H1 (cell line): Measurements from ENCODE around the gene PA2G4. TPM values are rescaled to one million over a fixed set of nuclear protein-coding genes. Genes with fewer than 3 reads are reported as not detected.

Experiments
- CTCF ChIA-PET: fragments of 300-600 bp; sonication (Branson Sonifier 250); formaldehyde crosslinking; loops from one replicate; lab custom pipeline; 2021; ENCODE audit not compliant: partially characterized antibody; lab: Charles Lee
- POLR2A ChIA-PET: fragments of 300-600 bp; sonication (Branson Sonifier 250); formaldehyde crosslinking; loops from one replicate; lab custom pipeline; 2021; ENCODE audit warnings: inconsistent platforms; ENCODE audit not compliant: partially characterized antibody; lab: Charles Lee
- DNase-seq, 2 experiments: peaks; one replicate each; pipeline versions ENCODE4 v3.0.0 to v3.0.0-alpha.2; 2010 to 2022; ENCODE audit warnings: low spot score in 2 of 2, low read depth in 1 of 2, mixed read lengths in 1 of 2
- FAIRE-seq: peaks from 2 replicates; lab custom pipeline; 2011; peaks lifted over from hg19 to GRCh38; lab: Jason Lieb, UNC
- H2AFZ ChIP-seq: 2 replicates; pipeline ENCODE4 v1.8.1; 2012; ENCODE audit warnings: low read length, inconsistent platforms
- H2AK5ac ChIP-seq: 2 replicates; pipeline ENCODE4 v1.6.1; 2013; ENCODE audit warnings: low read depth, low read length
- H2BK120ac ChIP-seq: replicated peaks from 2 replicates; pipeline ENCODE3; 2013; ENCODE audit warnings: low read depth, low read length, inconsistent platforms
- H2BK12ac ChIP-seq: 2 replicates; pipeline ENCODE4 v1.6.1; 2013; ENCODE audit warnings: low read depth, low read length
- H2BK15ac ChIP-seq: 2 replicates; pipeline ENCODE4 v1.6.1; 2013; ENCODE audit warnings: low read length
- H2BK20ac ChIP-seq: 2 replicates; pipeline ENCODE4 v1.6.1; 2013; ENCODE audit warnings: low read length
- H2BK5ac ChIP-seq: 2 replicates; pipeline ENCODE4 v1.6.1; 2013; ENCODE audit warnings: low read depth, low read length
- H3K14ac ChIP-seq: 2 replicates; pipeline ENCODE4 v1.6.1; 2013; ENCODE audit warnings: inconsistent platforms; ENCODE audit not compliant: insufficient read length
- H3K18ac ChIP-seq: 2 replicates; pipeline ENCODE4 v1.6.1; 2013; ENCODE audit warnings: low read length; ENCODE audit errors: extremely low read depth
- H3K23ac ChIP-seq: 2 replicates; pipeline ENCODE4 v1.6.1; 2013; ENCODE audit warnings: inconsistent platforms; ENCODE audit not compliant: insufficient read length
- H3K23me2 ChIP-seq: 2 replicates; pipeline ENCODE4 v1.6.1; 2013; ENCODE audit warnings: low read depth, low read length
- H3K27ac ChIP-seq: 2 replicates; pipeline ENCODE4 v1.6.1; 2011; ENCODE audit warnings: low read depth, low read length, inconsistent platforms
- H3K27me3 ChIP-seq, 4 experiments: replicated peaks in 1 of 4; 1 replicate in 1 of 4; 2 replicates in 3 of 4; pipeline versions ENCODE4 v1.6.1 to v1.8.1; 2011 to 2013; ENCODE audit warnings: low read length in 3 of 4, mild to moderate bottlenecking in 3 of 4, inconsistent platforms in 2 of 4, mixed read lengths in 2 of 4, moderate library complexity in 1 of 4; ENCODE audit not compliant: control insufficient read depth in 3 of 4, insufficient read depth in 3 of 4; ENCODE audit errors: extremely low read depth in 1 of 4
- H3K36me3 ChIP-seq, 4 experiments: 2 replicates each; pipeline versions ENCODE4 v1.6.1 to v1.8.1; 2011 to 2013; ENCODE audit warnings: mild to moderate bottlenecking in 4 of 4, low read length in 3 of 4, moderate library complexity in 2 of 4, control low read depth in 1 of 4, inconsistent platforms in 1 of 4; ENCODE audit not compliant: insufficient read depth in 4 of 4, control insufficient read depth in 2 of 4
- H3K4ac ChIP-seq: replicated peaks from 2 replicates; pipeline ENCODE3; 2013; ENCODE audit warnings: low read length, low read depth, mixed read lengths, inconsistent platforms; ENCODE audit not compliant: insufficient read length
- H3K4me1 ChIP-seq, 4 experiments: replicated peaks in 1 of 4; 1 replicate in 1 of 4; 2 replicates in 3 of 4; pipeline versions ENCODE4 v1.6.1 to v1.8.1; 2011 to 2013; ENCODE audit warnings: low read length in 3 of 4, inconsistent platforms in 2 of 4, mixed read lengths in 1 of 4; ENCODE audit not compliant: insufficient read depth in 4 of 4, control insufficient read depth in 3 of 4
- H3K4me2 ChIP-seq, 2 experiments: 2 replicates each; pipeline versions ENCODE4 v1.6.1 to v1.8.1; 2011 to 2013; ENCODE audit warnings: low read depth in 2 of 2, low read length in 2 of 2, control low read depth in 1 of 2, inconsistent platforms in 1 of 2, mild to moderate bottlenecking in 1 of 2; ENCODE audit not compliant: insufficient read depth in 1 of 2
- H3K4me3 ChIP-seq, 4 experiments: fragments of 200-600, 300-600 bp in 1 of 4; sonication (generic), shearing (Covaris generic), sonication (Bioruptor Twin) in 1 of 4; 2 replicates each; pipeline versions ENCODE4 v1.5.1 to v1.8.1; 2011 to 2016; ENCODE audit warnings: low read length in 4 of 4, low read depth in 3 of 4, control low read depth in 2 of 4, inconsistent platforms in 2 of 4, mild to moderate bottlenecking in 2 of 4, mixed read lengths in 1 of 4, moderate library complexity in 1 of 4; ENCODE audit not compliant: insufficient read depth in 2 of 4; ENCODE audit errors: extremely low read depth in 1 of 4
- H3K56ac ChIP-seq: replicated peaks from 2 replicates; pipeline ENCODE3; 2013; ENCODE audit warnings: low read depth, mild to moderate bottlenecking, mixed read lengths, low read length, inconsistent platforms; ENCODE audit not compliant: insufficient read length
- H3K79me1 ChIP-seq: 2 replicates; pipeline ENCODE4 v1.6.1; 2013; ENCODE audit warnings: low read depth, low read length, control low read depth
- H3K79me2 ChIP-seq, 2 experiments: 2 replicates each; pipeline versions ENCODE4 v1.6.1 to v1.8.1; 2012 to 2013; ENCODE audit warnings: low read length in 2 of 2, mild to moderate bottlenecking in 2 of 2, inconsistent platforms in 1 of 2; ENCODE audit not compliant: insufficient read depth in 2 of 2, control insufficient read depth in 1 of 2
- H3K9ac ChIP-seq, 4 experiments: replicated peaks in 1 of 4; 1 replicate in 1 of 4; 2 replicates in 3 of 4; pipeline versions ENCODE4 v1.6.1 to v1.8.1; 2011 to 2013; ENCODE audit warnings: low read depth in 3 of 4, low read length in 3 of 4, control low read depth in 2 of 4, mild to moderate bottlenecking in 2 of 4, moderate library complexity in 2 of 4, inconsistent platforms in 1 of 4; ENCODE audit errors: extremely low read depth in 1 of 4
- H3K9me3 ChIP-seq, 2 experiments: 2 replicates each; pipeline versions ENCODE4 v1.6.1 to v1.8.1; 2012 to 2013; ENCODE audit warnings: mild to moderate bottlenecking in 2 of 2, moderate library complexity in 2 of 2, control low read depth in 1 of 2, inconsistent platforms in 1 of 2, low read depth in 1 of 2, low read length in 1 of 2, mixed read lengths in 1 of 2; ENCODE audit not compliant: insufficient read depth in 2 of 2
- H4K20me1 ChIP-seq, 2 experiments: replicated peaks in 1 of 2; 2 replicates each; pipeline versions ENCODE3 to v1.8.1; 2011 to 2013; ENCODE audit warnings: inconsistent platforms in 2 of 2, low read length in 2 of 2, mild to moderate bottlenecking in 1 of 2; ENCODE audit not compliant: insufficient read depth in 2 of 2, control insufficient read depth in 1 of 2
- H4K5ac ChIP-seq: 2 replicates; pipeline ENCODE4 v1.6.1; 2013; ENCODE audit warnings: low read length, low read depth, mixed read lengths, inconsistent platforms; ENCODE audit not compliant: insufficient read length
- H4K8ac ChIP-seq: 2 replicates; pipeline ENCODE4 v1.8.0; 2013; ENCODE audit warnings: mild to moderate bottlenecking, moderate library complexity, low read length, inconsistent platforms; ENCODE audit not compliant: insufficient read depth; ENCODE audit errors: extremely low read depth
- H4K91ac ChIP-seq: replicated peaks from 2 replicates; pipeline ENCODE3; 2013; ENCODE audit warnings: low read length, mixed read lengths, inconsistent platforms; ENCODE audit not compliant: insufficient read length
- BRCA1 ChIP-seq: IDR thresholded peaks from 2 replicates; pipeline ENCODE4 v1.6.1; 2012; ENCODE audit warnings: low read depth, low read length, improper control_type of control experiment
- EP300 ChIP-seq, 2 experiments: IDR thresholded peaks; 1 replicate in 1 of 2; 2 replicates in 1 of 2; pipeline ENCODE4 v1.6.1; 2011 to 2012; ENCODE audit warnings: low read depth in 2 of 2, low read length in 2 of 2, mild to moderate bottlenecking in 2 of 2, borderline replicate concordance in 1 of 2, inconsistent platforms in 1 of 2, moderate library complexity in 1 of 2
- EZH2 ChIP-seq: fragments of 200-600 bp; sonication (generic); IDR thresholded peaks from 2 replicates; pipeline ENCODE4 v1.7.1; 2012; ENCODE audit warnings: low read depth, mild to moderate bottlenecking, moderate library complexity, low read length, inconsistent platforms; ENCODE audit not compliant: severe bottlenecking
- POLR2A ChIP-seq, 2 experiments: IDR thresholded peaks; 1 replicate in 1 of 2; 2 replicates in 1 of 2; pipeline ENCODE4 v1.6.1; 2011; ENCODE audit warnings: low read depth in 2 of 2, low read length in 2 of 2, mild to moderate bottlenecking in 2 of 2; ENCODE audit errors: control extremely low read depth in 1 of 2
- RNF2 ChIP-seq: fragments of 200-900, 300-1000 bp; sonication (generic); IDR thresholded peaks from 2 replicates; pipeline ENCODE4 v1.7.1; 2016; ENCODE audit warnings: borderline replicate concordance, low read depth, mild to moderate bottlenecking, antibody characterized with exemption, low read length; ENCODE audit not compliant: poor library complexity, severe bottlenecking; ENCODE audit errors: missing control alignments
- SAP30 ChIP-seq: fragments of 300-600 bp; sonication (generic); IDR thresholded peaks from 2 replicates; pipeline ENCODE4 v1.7.1; 2012; ENCODE audit warnings: low read length, moderate library complexity, mild to moderate bottlenecking, inconsistent platforms; ENCODE audit not compliant: insufficient read depth, insufficient replicate concordance
- TBP ChIP-seq: IDR thresholded peaks from 2 replicates; pipeline ENCODE4 v1.6.1; 2011; ENCODE audit warnings: low read depth, low read length, improper control_type of control experiment
- WGBS, 2 experiments: shearing (Covaris generic) in 1 of 2; methylation state at CpG; one replicate each; pipeline versions ENCODE4 v1.1.6 to v1.1.7; 2013 to 2015; ENCODE audit warnings: low lambda C conversion rate in 2 of 2, mixed read lengths in 2 of 2, inconsistent platforms in 1 of 2, low coverage in 1 of 2, missing lambda C conversion rate in 1 of 2; ENCODE audit not compliant: insufficient replicate concordance in 2 of 2, insufficient coverage in 1 of 2, insufficient read length in 1 of 2; ENCODE audit errors: extremely low coverage in 1 of 2, missing lambda C conversion rate in 1 of 2; 5-methylcytosine and 5-hydroxymethylcytosine counted together
- polyA plus RNA-seq, 7 experiments: library from polyadenylated mRNA; depleted of rRNA in 3 of 7; stranded (reverse) in 5 of 7; unstranded in 2 of 7; fragments of >200 nt in 5 of 7; fragments of 200-250 nt in 2 of 7; gene quantifications; 1 replicate in 5 of 7; 2 replicates in 1 of 7; 4 replicates in 1 of 7; pipeline versions ENCODE4 v1.2.1 to v1.2.3, GENCODE V29; 2011 to 2013; ENCODE audit warnings: missing spikeins in 2 of 7, mixed read lengths in 2 of 7
- total RNA-seq: library from RNA; stranded (reverse); fragmentation: NEBNext Ultra II Directional; extraction: Animal tissue kit (Norgen Biotek cat#: 25700); gene quantifications from 2 replicates; pipeline ENCODE4 v1.2.1, GENCODE V29; 2021
- TF ChIP-seq, protein P1 (sequence below): IDR thresholded peaks from 2 replicates; pipeline ENCODE4 v1.6.1; 2011; ENCODE audit warnings: low read length, improper control_type of control experiment

The PA2G4 gene
- total and polyA plus RNA-seq, 2 of the 8 experiments (the other 6 are each of a cell fraction or from before 2014, with no cell fraction given), result 159 to 242 TPM

GRCh38 chr12:56117778-56118687, 13.7 kb downstream of the PA2G4 start, which contains the start of gene ZC3H10:
Gene ZC3H10, plus strand, starts transcription at chr12:56118266. Its CDS starts 2,297 bp downstream, at chr12:56120563.
- H4K91ac ChIP-seq, result no peak within 1 kb of the TSS
- H4K5ac ChIP-seq, result peak within 1 kb of the TSS; percentile 93
- H3K4me2 ChIP-seq, result peak within 1 kb of the TSS; percentile 96 to 99
- H3K27me3 ChIP-seq, result no peaks in the 10 kb centered on the region
- H3K23me2 ChIP-seq, result peaks cover 10% of the 10 kb centered on the region
- FAIRE-seq (peak; percentile 82), DNase-seq (peak; percentile 96 to 100)
- WGBS, 2 experiments, result 2% methylated on average over 61 of the region's 61 CpGs; no CpG with 5 or more reads in 1 of the 2 experiments
- no peak within 1 kb of the TSS for H2BK120ac ChIP-seq
- H4K8ac ChIP-seq, result no peak within 1 kb of the TSS
- peak within 1 kb of the TSS; percentile 100; the same call in 1 of the 2 replicates for H3K18ac ChIP-seq
- peaks cover 0 to 9% (median 5%) of the 10 kb centered on the region in 4 experiments; a peak in 5 of 7 replicates for H3K4me1 ChIP-seq
- H3K36me3 ChIP-seq, result peaks cover 5 to 23% (median 13%) of the 10 kb centered on the region in 4 experiments; a peak in 7 of 8 replicates
- peaks cover 3 to 13% of the 10 kb centered on the region in 2 experiments; a peak in 3 of 4 replicates for H3K79me2 ChIP-seq
- POLR2A ChIA-PET, result interaction anchor here (0.6 to 7.1 kb wide), 34 partner anchors 10 to 314 kb away, joined by 3 to 267 read pairs (median 5); partner anchors contain the start of genes ANKRD52, CNPY2, COQ10A and DNAJC14
- H3K14ac ChIP-seq, result no peak within 1 kb of the TSS
- peak within 1 kb of the TSS; percentile 85 to 99 (median 96) for H3K4me3 ChIP-seq
- peak within 1 kb of the TSS; percentile 83; the same call in 1 of the 2 replicates for H2BK15ac ChIP-seq
- no peak within 1 kb of the TSS for H2BK20ac ChIP-seq
- CTCF ChIA-PET, result interaction anchor here (0.5 to 5.3 kb wide), 24 partner anchors 12 to 138 kb away, joined by 3 to 47 read pairs (median 6); partner anchors contain the start of genes ESYT1, MYL6B, PA2G4 and RNF41
- peak within 1 kb of the TSS; percentile 93 to 100 (median 98) for H3K9ac ChIP-seq
- H2BK12ac ChIP-seq, result no peak within 1 kb of the TSS; the same call in 1 of the 2 replicates
- peak within 1 kb of the TSS; percentile 97 for H3K27ac ChIP-seq
- H4K20me1 ChIP-seq, result peaks cover 0 to 3% of the 10 kb centered on the region in 2 experiments
- no peak within 1 kb of the TSS for H2AK5ac ChIP-seq
- H2AFZ ChIP-seq, result no peak within 1 kb of the TSS; the same call in 1 of the 2 replicates
- H3K56ac ChIP-seq, result peak within 1 kb of the TSS; percentile 78
- no peak within 1 kb of the TSS for H3K23ac ChIP-seq
- H3K4ac ChIP-seq, result no peak within 1 kb of the TSS
- no peaks in the 10 kb centered on the region; the same call in 1 of the 2 replicates for H3K79me1 ChIP-seq
- H3K9me3 ChIP-seq, result no peaks in the 10 kb centered on the region
- H2BK5ac ChIP-seq, result peak within 1 kb of the TSS; percentile 98
- TF ChIP-seq RNF2 (no peak), SAP30 (no peak), EZH2 (no peak), BRCA1 (peak; percentile 41; the same call in 1 of the 2 replicates), EP300 (IDR thresholded peaks at IDR 0.05; ENCODE audit: borderline replicate concordance in 1 of 2, low read depth in 2 of 2, low read length in 2 of 2) (peak; percentile 2 to 64; a peak in 2 of 3 replicates), POLR2A (IDR thresholded peaks at IDR 0.05; ENCODE audit: control extremely low read depth in 1 of 2, low read depth in 2 of 2, low read length in 2 of 2) (peak; percentile 98 to 100), TBP (peak; percentile 88)
- TF ChIP-seq, protein P1, sequence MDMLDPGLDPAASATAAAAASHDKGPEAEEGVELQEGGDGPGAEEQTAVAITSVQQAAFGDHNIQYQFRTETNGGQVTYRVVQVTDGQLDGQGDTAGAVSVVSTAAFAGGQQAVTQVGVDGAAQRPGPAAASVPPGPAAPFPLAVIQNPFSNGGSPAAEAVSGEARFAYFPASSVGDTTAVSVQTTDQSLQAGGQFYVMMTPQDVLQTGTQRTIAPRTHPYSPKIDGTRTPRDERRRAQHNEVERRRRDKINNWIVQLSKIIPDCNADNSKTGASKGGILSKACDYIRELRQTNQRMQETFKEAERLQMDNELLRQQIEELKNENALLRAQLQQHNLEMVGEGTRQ, result peak; percentile 38
